HG03575 (cell line): ENCODE results near the gene PGLYRP2.

ENCODE experiments used
- ATAC-seq: cut with Tn5 transposase; IDR thresholded peaks from one replicate; pipeline ENCODE4 v1.9.1; 2021; ENCODE audit not compliant: unreplicated experiment, insufficient number of reproducible peaks, low FRiP score; ENCODE audit errors: extremely low read depth

Gene PGLYRP2

DNA sequence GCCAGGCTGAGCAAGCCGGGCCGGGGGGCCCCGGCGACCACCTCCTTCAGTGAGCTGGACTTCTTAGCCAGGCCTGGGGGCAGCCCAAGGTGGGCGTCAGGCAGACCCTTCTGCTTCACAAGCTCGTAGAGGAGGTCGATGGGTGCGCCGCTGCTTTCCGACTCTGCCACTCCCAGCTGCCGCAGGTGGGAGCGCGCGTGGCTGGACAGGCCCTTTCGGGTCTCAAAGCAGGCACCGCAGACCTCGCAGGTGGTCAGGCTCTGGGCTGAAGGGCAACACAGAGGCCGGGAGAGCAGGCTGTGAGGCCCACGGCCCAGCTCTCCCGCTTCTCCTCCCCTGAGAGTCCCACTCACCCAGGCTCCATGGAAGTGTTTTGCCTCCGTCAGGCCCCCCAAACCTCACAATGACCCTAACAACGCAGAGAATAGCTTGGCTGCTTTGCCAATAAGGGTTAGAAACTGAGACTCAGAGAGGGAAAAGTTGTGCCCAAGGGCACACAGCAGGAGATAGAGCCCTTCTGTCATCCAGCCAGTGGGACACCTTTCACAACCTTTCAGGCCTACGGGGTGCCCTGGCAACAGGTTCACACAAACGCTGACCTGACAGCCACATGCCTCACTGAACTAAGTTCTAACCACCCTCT lies 49.4 kb downstream of the PGLYRP2 start:
- no peak for ATAC-seq

DNA sequence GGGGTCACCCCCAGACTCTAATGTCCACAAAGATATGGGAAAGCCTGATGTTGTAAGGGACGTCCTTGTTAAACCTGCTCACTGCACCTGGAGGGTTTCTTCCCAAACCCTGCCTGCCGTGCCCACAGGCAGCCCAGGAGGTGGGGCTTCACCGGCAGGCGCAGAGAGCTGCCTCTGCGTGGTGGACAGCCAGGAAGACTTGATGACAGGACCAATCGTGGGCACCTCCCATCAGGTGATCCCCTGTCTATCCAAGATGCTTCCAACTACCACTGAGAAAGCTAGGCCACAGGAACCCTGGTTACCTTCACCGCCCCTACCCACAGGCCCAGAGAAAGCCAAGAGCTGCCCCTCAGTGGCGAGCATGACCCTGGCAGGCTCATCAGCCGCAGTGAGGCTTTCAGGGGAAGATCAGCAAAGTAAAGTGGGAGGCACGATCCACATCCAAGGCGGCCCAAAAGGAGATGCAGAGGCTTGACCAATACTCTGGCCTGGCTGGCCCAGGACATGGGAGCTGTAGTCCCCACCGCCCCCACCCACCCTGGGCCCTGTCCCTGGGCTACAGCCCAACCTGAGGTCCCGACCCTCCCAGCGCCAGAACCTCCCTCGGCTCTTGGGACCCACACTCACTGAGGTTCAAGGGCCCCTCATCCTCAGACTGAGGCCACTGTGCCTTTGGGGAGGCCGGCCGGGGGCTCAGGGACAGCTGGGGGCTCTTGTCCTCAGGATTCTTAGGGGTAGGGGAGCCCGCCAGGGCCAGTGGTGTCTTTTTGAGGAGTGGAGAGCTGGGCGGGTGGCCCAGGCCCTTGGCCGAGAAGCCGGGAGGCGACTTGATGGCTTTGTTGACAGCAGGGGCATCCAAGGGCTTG lies 50.1 kb downstream of the PGLYRP2 start:
- no peak for ATAC-seq

DNA sequence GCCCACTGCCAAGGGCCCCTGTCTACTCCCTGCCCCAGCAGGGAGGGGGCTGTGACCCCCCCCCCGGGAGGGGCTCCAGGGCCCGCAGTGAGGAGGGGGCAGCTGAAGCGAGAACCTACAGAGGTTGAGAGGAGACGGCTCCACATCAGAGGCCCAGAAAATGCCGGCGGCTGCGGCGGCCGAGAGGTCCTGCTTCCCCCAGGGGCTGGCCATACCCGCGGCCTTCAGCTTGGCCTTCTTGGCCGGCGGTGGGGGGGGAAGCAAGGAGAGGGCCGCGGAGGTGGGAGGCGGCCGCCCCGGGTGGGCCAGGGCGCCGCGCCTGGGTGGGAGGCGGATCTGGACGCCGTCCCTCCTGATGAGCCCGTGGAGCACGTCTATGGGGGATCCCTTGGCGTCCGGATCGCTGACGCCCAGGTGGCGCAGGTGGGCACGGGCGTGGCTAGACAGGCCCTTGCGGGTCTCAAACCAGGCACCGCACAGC lies 51.3 kb downstream of the PGLYRP2 start:
- no peak for ATAC-seq

DNA sequence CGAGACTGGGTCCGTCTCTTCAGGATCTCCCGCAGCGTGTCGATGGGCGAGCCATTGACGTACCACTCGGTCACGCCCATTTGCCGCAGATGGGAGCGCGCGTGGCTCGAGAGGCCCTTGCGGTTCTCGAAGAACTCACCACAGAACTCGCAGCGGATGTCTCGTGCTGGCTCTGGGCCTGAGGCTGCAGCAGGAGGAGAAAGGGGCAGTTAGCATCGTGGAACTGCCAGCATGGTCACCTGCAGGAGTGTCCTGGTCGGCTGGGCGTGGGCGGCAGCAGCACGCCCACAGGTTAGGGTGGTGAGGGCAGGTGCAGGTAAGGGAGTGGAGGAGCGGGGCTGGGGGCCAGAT lies 52.0 kb downstream of the PGLYRP2 start:
- ATAC-seq = no peak

DNA sequence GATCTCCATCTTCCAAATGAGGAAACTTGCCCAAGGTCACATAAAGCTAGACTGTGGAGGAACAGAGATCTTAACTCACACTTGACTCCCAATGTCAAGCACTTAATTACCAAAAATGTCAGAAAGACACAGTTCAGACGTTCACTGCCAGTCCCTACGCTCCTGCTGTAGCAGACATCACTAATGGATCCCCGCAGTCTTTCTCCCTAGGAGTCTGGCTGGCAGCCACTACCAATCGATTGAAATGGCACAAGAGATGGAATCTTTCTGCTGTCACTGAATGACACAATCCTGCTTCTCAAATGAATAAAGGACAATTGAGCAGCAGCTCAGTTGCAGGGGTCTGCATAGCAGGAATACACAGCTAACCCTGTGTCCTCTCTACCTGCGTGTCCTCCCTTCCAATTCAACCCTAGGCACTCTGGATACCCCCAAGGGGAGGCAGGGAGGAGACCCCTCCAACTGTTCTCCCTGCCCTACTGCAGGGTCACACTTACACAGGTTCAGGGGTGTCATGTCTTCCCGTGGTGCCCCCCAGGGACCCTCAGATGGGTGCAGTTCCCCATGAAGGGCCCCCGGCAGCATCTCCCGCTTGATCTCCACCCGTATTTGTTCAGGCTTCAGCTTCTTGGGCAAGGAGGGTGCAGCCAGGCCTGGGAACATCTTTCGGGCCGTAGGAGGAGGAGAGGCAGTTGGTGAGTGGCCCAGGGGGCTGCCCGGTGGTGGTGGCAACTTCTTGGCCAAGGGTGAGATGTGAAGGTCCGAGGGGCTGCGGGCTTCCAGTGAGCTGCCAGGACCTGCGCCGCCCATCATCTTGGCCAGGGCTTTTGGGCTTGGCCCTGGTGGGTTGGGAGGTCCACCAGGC lies 52.6 kb downstream of the PGLYRP2 start:
- no peak for ATAC-seq

DNA sequence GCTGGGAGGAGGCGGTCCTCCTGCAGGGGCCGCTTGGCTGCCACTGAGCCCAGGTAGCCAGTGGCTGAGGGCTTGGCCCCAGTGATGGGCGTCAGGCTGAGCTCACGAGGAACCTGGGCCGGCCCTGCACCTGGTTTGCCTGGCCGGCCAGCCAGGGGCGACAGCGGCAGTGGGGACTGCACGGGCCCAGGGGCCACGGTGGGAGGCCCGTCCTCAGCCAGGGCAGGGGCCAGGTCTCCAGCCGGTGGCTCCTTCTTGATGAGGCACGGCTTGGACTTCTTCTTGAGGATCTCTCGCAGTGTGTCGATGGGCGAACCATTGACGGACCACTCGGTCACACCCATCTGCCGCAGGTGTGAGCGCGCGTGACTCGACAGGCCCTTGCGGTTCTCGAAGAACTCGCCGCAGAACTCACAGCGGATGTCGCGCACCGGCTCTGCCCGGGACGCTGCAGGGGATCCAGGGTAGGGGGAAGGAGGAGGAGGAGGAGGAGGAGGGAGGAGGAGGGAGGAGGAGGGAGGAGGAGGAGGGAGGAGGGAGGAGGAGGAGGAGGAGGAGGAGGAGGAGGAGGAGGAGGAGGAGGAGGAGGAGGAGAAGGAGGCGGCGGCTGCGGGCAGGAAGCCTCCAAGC lies 53.9 kb downstream of the PGLYRP2 start:
- ATAC-seq = no peak

DNA sequence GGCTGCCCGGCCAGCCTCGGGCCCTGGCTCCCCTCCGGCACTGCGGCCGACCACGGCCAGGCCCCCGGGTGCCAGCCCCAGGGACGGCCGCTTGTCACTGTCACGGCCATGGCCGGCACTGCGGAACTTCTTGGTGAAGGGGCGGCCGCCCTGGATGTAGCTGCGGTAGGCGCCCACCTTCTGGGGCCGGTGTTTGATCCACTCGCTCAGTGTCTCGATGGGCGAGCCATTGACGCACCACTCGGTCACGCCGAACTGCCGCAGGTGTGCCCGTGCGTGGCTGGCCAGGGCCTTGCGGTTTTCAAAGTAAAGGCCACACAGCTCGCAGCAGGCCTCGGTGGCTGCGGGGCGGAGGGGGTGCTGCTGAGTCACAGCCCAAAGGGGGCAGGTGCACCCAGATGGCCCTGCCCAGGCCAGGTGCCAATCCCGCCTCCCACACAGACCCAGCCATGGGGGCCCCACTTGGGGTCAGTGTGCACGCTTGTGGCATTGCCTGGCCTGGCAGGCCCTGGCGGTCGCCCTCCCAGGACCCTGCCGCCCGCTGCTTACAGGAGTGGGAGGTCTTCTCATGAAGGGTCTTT lies 54.5 kb downstream of the PGLYRP2 start:
- ATAC-seq = no peak

DNA sequence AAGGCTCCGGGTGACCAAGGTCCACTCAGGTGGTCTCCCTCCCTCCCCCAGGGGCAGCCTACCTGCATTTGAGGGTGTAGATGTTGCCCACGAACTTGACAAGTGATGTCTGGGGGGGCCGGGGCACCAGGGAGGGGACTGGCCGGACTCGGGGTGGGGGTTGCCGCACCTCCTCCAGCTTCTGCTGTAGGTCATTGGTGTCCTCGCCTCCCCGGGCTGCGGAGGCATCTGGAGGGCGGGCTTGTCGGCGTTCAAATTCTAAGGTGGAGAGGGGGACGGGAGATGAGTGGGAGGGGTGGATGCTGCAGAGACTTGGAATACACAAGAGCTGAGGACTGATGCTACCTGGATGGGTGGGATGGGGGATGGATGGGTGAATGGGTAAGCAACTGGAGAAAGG lies 55.2 kb downstream of the PGLYRP2 start:
- ATAC-seq = no peak

DNA sequence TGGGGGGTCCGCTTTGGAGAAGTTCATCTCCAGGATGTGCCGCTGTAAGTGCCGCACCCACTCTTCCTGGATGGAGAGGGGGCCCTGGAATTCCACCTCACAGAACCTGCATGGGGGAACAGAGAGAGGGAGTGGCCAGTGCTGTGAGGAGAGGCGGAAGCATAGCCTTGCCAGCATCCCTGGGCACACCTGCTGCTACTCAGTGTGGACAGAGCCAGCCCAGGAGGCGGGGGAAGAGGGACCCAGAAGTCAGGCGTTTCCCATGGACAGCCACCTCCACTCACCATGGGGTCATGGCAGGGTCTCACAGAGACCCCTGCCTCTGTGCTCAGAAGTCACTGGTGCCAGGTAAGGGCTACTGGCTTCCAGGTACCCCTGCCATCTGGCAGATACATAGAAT lies 56.2 kb downstream of the PGLYRP2 start:
- no peak for ATAC-seq

DNA sequence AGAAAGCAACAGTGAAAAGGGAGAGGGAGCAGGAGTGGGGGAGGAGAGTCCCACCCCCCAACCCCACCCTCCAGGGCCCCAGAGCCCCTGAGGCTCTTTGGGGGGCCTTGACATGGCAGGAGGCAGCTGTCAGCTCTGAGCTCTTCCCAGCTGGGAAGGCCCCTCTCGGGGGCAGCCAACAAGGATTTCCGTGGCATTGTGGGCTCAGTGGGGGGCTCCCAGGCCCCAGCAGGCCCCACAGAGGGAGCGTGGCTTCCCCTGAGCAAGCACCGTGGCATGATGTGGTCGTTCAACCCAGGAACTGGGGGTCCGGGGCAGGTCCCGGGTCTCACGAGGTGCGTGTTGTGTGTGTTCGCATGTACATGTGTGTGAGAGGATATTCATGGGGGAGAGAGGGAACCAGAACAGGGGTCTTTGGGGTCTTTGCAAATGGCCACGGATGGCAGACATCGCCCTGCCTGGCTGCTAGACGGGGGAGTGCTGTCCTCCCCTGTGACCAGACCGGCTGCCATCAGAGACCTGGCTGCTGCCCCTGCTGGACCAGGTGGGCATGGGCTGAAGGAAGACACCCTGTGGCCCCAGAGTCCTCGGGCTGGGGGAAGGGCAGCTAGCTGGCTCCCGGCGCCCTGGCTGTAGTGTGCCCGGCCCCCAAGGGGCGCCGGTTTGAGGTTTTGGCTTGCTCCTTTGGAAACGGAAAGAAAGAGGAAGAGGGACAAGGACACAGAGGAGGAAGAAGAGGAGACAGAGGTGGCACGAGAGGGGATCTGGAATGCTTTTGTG lies 56.8 kb downstream of the PGLYRP2 start:
- no peak for ATAC-seq

DNA sequence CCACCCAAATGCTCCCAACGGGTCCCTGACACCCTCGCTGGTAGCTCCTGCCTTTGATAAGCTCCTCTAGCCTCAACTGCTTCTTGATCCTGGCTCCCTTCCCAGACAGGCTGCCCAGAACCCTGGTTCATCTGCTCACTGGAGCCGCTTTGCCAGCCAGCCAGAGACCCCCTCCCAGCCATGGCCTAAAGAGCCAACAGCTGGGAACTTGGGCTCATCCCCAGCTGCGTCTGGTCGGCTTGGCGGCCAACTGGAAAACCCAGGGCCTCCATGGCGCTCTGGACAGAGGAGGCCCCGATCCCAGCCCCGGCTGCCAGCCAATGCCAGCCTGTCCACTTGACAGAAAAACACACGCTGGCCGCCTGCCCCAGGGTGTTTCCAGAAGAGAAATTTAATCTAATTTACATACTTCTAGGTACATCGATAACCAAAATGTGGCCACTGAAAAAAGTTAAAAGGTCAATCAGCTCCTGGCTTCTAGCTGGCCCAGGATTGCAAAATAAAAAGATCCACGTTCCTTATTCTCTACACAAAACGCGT lies 57.5 kb downstream of the PGLYRP2 start:
- no peak for ATAC-seq

DNA sequence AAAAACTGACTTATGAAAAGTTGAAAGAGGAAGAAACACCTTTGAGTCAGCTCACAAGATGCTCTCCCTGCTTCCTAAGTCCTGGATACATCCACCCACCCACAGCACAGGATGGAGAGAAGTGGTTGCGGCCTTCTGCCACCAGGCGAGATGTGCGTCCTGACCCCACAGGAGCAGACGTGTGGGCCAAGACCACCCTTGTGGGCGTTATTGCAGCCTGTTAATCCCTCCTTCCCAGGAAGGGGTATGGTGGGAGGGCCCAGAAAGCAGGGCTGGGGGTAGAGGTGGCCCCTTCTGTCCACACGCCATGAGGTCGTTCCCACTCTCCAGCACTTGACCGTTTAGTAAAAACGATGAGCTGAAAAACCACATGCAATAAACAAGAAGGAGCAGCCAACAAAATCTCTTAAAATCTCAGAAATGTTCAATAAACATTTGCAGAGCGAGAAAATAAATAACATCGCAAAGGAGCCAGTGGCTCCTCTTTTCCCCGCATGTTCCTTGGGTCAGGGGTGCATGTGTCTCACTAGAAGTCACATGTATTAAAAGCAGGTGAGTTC lies 58.1 kb downstream of the PGLYRP2 start:
- ATAC-seq = no peak

DNA sequence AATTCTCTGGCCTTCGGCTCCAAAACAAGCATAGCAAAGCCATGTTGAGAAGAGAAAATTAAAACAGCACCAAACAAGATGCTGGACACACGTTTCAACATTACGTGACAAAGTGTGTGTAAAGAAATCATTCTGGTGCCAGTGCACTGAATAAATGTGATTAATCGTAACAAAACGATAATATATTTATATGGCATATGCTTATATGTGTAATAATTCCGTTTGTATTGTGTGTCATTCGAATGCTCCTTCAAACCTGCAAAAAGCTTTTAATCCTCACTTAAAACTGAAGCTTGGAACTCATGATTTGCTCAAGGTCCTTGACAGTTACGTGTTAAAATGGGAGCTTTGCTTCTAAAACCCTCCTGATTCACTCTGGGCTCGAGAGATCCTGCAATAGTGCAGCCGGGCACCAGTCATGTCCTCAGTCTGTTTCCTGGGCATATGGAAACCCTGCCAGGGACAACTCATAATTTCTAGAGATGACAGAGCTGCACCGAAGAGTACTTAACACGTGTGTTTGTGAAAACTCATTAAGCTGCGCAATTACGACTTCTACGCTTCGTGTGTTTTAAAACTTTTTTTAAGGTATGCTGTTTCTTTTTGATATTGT lies 59.8 kb downstream of the PGLYRP2 start:
- ATAC-seq = no peak
